HT-29 (cell line): ENCODE results near the gene ZFP36. TPM values are rescaled to one million over a fixed set of nuclear protein-coding genes. Genes with fewer than 3 reads are reported as not detected.
"Not testable (repeated sequence)": the region's sequence is repeated elsewhere in the genome, so short reads cannot be mapped to it uniquely, and the experiment has no call there.

Source experiments
- DNase-seq: peaks from one replicate; pipeline ENCODE4 v3.0.0-alpha.2; 2015; ENCODE audit warnings: low spot score
- total RNA-seq: library from RNA; depleted of rRNA; stranded (reverse); fragments of >200 nt; shearing (Covaris generic); gene quantifications from 2 replicates; pipeline ENCODE4 v1.2.3, GENCODE V29; 2014; rRNA removed

The ZFP36 gene, protein sequence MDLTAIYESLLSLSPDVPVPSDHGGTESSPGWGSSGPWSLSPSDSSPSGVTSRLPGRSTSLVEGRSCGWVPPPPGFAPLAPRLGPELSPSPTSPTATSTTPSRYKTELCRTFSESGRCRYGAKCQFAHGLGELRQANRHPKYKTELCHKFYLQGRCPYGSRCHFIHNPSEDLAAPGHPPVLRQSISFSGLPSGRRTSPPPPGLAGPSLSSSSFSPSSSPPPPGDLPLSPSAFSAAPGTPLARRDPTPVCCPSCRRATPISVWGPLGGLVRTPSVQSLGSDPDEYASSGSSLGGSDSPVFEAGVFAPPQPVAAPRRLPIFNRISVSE
- 124 and 131 TPM in 2 replicates for total RNA-seq

DNA sequence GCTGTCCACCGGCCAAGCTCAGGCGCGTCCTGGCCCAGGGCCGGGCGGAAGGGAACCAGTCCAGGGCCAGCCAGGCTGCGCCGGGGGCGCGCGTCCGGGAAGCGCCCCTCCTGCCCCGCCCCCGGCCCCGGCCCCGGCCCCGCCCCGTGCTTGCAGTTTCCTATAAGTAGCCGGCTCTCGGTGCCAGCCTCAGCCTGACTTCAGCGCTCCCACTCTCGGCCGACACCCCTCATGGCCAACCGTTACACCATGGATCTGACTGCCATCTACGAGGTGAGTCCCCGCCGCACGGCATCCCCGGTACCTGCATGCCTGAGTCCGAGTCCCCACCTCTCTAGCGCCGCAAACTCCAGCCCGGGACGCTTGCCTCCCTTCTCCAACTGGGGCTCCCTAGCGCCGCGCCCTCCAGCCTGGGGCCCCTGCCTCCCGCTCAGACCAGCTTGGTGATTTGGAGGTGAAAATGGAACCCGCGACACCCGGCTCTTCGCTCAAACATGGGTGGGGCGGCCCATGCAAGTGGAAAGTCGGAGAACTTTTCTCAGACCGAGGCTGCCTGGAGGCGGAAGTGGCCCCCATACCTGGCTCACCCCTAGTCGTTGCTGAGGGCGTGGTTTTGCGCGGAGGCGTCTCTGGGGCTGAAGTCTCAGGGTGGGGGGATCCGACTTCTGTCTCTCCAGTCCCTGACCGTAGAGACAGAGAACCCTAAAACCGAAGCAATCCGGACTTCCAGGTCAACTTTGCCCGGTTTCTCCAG lies at the start of gene ZFP36:
Gene ZFP36 (plus strand): TSS at position 192 of the 754 bp plus-strand sequence. CDS start 58 bp downstream, at position 250.
- DNase-seq, result peak; percentile 95

DNA sequence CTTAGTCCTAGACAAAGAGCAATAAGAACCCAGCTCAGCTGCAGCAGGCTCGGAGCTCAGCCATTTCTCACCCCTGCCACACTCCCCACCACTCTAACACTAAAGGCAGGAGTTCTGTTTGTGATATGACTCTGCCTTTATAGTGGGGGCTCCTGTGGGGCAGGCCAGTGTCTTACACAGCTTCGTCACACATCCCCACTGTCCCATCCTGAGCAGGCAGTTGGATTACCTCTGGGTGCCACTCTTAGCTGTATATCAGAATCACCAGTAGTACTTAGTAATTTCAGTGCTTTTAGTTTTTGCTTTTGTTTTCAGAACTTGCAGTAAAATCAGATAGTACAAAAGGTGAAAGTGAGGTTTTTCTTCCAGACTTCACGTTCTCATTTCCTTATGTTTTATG lies 47.6 kb upstream of the ZFP36 start:
- no peak for DNase-seq

DNA sequence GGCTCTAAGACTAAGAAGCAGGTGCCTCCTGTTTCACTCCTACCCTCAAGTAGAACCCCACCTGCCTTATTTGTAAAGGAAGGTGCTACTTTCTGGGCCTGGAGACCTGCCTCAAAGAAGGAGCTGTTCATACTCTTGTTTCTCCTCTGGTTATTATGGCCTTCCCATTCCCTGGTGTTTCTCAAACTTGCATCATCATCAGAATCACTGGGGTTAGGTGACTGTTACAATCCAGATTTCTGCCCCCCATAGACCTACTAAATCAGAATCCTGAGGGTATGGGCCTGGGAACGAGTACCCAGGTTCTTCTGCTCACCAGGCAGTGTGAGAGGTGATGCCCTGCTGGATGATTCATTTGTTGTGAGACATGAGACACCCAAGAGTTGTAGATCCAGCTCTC lies 46.0 kb upstream of the ZFP36 start:
- DNase-seq, result no peak

DNA sequence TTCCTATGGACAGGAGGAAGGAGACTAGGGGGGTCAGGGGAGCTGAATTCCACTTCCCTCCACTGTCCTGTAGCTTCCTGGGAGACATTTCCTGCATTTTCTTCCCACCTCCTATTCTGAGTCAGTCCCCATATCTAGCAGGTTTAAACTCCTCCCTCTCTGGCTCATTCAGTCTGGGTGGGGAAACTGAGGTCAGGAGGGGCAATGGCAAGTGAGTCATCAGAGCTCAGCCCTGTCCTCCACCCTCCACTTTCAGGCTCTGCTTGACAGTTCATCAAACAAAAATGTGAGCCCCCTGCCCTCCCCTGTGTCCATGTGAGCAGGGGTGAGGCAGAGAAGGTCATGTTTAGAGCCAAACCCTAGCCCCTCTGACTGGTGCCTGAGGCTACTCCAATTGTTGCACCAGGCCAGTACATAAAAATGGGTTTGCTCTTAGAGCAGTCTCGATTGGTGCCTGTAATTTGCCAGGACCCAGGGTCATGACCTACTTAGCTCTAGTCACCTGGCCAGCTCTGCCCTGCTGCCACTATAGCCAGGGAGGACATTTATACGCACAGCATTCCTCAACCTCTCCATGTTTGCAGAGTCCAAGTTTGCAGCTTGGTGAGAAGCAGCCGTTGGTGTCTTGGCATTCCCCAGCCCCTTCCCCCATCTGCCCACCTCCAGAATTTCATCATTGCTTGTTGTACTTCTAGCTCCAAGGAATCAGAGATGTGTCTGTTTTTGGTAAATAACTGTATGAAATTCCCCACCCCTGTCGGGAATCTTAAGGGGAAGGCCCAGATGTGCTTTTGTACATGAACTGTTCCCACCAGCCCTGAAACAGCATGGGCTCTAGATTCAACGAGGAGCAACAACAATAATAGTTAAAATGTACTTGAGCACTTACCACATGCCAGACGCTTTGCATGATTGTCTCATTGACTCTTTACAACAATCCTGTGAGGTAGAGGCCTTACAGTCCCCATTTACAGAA lies 43.7 kb upstream of the ZFP36 start:
- no peak for DNase-seq

DNA sequence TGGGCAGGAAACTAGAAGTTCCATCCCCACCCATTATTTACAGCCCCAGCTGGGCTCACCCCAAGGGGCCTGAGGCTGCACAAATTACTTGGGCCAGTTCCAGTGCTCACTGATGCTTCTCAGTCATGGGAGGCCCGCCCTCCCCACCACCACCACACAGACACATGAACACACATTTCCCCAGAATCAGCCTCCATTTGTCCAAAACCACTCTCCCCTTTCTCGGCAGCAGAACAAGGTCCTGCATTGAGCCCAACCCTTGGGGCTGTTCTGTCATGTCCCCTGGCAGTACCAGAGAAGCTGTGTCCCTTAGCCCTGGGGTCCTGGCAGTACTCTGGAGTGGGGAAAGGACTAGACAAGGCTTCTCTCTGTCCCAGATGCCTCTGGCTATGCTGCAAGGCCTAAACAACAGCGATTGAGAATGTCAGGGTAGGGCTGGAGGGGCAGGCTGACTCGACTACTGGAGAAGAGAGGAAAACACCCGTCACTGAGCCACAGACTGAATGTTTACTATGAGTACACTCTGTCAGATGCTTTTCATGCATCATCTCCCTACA lies 42.7 kb upstream of the ZFP36 start:
- DNase-seq, result no peak

DNA sequence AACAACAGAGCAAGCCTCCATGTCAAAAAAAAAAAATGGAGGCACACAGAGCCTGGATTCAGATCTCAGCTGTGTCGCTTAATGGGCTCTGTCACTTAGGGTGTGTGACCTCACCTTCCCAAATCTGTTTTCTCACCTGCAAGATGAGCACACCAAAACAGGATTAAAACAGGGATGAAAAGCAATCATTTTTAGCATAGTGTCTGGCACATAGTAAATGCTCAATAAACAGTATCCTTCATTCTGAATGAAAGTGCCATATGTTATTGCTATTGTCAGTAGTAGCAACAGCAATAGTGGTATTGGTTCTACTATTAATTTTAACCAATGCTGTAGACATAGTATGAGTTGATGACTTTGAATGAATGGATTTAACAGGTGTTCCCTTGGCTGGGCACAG lies 41.1 kb upstream of the ZFP36 start:
- DNase-seq, result no peak

DNA sequence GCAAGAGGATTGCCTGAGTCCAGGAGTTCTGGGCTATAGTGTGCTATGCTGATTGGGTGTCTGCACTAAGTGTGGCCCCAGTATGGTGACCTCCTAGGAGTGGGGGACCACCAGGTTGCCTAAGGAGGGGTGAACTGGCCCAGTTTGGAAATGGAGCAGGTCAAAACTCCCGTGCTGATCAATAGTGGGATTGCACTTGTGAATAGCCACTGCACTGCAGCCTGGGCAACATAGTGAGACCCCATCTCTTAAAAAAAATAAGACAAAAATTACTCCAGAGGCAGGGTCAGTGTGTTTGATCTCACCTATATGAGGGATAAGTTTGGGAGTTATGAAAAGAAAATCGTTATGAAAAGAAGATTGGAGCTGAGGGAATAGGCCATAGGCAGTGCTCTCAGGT lies 37.4 kb upstream of the ZFP36 start:
- DNase-seq, result no peak

DNA sequence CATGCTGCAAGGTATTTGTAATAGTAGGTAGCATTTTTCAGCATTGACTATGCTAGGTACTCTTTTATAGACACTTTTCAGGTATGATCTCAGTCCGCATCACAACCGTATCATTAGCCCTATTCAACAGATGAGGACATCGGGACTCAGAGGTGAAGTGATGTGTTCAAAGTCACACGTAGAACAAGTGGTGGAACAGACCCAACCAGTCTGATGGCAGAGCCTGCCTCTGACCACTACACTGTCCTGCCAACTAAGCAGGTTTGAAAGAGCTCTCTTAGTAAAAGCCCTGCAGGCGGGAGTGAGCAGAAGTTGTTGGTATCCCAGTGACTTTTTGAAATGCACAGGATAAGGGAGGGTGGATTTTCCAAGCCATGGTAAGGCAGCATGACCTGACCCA lies 35.9 kb upstream of the ZFP36 start:
- no peak for DNase-seq

DNA sequence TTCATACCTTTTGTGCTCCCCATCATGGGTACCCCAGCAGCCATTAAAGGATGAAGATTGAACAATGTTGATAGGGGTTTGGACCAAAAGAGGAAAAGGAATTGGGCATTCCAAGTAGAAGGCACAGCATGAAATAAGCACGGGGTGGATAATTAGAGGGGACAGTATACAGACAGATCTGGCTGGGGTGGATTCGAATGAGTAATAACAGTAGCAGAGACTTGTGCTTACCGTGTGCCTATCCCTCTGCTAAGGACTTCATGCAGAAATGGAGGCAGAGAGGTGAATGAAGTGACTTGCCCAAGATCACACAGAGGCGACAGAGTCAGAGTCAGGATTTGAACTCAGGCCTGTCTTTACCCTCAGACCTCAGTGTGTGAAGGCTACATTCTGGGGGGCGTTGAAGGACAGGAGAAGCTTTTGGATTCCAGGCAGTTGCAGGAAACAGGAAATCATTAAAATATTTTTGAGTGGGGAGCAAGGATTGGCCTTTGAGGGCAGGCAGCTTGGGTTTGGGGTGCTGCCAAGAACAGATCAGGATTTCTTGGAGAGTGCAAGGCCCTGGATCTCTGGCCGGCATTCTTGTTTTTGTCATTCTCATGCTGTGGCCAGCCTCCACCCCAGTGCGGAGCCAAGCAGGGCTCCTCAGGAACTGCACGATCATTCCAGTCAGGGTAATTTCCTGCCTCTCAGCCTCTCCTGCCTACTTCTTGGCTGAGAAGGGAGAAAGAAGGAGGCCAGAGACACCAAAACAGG lies 34.4 kb upstream of the ZFP36 start:
- no peak for DNase-seq

DNA sequence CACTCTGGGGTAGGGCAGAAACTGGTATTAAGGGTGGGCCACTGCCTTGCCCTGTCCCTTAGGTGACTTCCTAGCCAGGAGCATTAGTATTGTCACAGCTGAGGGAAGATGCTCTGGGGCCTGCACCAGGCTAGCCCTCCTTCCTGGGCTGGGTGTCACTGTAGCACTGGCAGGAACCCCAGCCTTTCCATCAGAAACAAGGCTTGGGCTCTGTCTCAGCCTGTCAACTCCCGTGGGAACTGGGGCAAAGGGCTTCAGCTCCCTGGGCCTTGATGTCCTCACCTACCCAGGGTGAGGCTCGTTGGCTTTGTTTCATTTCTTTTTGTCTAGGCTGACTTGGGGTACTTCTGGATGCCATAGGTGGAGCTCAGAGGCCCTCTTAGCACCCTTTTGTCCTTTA lies 33.7 kb upstream of the ZFP36 start:
- no peak for DNase-seq

DNA sequence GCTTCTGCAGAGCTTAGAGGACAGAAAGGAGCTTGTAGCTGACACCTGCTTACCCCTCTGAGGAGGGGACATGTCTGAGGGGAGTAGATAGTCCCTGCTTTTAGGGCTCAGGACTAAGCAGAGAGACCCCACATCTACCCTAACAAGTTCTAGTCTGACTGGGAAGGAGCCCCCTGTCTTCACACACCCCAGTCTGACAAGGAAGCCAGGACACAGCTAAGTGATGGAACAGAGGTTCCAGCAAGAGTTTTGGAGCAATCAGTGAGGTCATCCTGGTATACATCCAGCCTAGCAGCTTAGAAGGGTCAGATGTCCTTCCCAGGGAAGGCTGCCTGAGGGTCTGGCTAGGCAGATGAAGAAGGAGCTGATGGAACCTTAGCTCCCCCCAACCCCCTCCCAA lies 30.7 kb upstream of the ZFP36 start:
- no peak for DNase-seq

DNA sequence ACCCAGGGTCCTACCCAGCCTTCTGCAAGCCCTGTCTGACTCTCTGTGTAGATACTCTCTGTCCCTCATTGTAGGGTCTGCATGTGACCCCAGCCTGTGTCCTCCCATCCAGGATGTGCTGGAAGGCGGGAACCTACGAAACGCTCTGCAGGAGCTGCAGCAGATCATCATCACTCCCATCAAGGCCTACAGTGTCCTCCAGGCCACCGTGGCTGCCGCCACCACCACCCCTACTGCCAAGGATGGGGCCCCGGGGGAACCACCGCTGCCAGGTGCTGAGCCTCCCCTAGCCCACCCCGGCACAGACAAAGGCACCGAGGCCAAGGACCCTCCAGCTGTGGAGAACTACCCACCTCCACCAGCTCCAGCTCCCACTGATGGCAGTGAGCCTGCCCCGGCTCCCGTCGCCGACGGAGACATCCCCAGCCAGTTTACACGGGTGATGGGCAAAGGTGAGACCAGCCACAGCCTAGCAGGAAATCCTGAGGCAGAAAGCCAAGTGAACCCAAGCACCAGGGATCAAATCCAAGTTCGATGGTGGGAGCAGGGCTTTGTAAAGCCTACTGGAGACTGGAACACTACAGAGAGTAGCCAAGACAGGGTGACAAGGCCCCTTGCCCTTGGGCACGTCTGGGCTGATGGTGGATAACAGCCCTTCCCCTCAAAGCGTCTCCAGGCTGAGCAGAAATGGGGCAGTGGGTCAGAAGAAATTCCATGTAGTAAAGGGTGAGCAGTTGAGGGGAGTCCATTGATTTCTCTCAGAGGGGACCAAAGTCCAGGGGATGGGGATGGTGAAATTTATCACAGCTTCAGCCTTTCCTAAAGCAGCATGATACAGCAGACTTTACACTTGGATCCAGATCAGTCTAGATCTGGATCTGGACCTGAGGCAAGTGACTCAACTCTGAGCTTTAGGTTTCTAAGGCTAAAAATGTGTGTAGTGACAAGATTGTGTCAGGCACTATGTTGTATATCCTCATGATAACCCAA lies 29.0 kb upstream of the ZFP36 start:
- DNase-seq, result no peak

DNA sequence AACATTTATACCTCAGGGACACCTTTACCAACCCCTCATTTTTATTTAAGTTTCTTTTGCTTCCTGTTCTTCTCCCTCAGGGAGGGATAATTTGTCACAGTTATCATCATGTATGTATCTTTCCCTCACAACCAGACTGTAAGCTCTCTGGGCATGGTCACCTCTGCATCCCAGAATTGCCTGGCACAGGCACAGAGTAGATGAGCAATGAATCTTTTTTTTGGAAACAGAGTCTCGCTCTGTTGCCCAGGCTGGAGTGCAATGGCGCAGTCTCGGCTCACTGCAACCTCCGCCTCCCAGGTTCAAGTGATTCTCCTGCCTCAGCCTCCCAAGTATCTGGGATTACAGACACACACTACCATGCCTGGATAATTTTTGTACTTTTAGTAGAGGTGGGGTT lies 27.3 kb upstream of the ZFP36 start:
- DNase-seq, result not testable (repeated sequence)

DNA sequence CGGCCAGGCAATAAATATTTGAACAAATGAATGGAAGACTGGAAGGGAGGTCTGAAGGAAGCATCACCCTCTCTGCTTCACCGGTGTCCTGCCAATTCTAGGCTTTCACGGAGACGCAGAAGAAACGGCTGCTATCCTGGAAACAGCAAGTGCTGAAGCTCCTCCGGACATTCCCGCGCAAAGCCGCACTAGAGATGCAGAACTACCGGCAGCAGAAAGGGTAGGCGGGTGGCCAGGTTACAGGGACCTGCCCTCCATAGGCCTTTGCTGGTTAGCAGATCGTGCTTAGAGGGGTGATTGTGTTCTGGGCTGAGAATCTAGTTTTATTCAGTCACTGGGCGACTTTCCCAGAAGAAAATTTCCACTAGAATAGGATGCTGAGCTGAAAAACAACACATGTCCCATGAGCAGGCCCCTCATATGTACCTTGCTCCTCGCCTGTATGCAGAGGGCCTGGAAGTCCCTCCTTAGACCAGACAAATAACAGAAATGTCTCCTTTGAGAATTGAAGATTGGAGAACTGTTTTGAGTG lies 26.7 kb upstream of the ZFP36 start:
- no peak for DNase-seq

DNA sequence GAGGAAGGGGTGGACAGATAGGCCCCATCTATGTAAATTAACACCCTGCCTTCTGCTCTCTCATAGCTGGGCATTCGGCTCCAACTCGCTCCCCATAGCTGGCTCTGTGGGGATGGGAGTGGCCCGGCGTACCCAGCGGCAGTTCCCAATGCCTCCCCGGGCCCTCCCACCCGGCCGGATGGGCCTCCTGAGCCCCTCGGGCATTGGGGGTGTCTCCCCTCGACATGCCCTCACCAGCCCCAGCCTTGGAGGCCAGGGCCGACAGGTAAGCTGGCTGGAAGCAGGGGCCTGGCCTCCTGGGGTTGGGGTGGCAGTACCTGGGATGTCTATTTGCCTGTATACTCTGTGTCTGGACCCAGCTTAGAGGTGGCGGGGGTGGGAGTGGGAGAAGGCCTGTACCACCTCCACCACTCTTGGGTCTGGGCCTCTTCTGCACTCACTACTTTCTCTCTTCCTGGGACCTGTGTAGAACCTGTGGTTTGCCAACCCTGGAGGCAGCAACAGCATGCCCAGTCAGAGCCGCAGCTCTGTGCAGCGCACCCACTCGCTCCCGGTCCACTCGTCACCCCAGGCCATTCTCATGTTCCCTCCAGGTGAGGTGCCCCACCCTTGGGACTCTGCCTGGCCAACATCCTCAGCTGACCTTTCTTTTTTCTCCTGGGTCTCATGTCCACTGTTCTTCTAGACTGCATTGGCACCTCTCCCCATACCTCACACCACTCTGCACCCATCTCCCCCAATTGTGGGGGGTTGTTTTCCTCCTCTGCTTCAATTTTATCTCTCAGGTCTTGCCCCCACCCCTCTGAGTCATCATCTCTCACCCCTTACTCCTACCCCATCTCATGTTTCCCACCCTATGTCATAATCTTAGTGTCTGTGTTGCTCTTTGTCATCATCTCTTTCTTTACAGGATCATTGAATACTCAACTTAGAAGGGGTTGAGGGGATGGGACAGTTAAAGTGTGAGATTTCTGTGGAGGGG lies 25.8 kb upstream of the ZFP36 start:
- DNase-seq, result no peak

DNA sequence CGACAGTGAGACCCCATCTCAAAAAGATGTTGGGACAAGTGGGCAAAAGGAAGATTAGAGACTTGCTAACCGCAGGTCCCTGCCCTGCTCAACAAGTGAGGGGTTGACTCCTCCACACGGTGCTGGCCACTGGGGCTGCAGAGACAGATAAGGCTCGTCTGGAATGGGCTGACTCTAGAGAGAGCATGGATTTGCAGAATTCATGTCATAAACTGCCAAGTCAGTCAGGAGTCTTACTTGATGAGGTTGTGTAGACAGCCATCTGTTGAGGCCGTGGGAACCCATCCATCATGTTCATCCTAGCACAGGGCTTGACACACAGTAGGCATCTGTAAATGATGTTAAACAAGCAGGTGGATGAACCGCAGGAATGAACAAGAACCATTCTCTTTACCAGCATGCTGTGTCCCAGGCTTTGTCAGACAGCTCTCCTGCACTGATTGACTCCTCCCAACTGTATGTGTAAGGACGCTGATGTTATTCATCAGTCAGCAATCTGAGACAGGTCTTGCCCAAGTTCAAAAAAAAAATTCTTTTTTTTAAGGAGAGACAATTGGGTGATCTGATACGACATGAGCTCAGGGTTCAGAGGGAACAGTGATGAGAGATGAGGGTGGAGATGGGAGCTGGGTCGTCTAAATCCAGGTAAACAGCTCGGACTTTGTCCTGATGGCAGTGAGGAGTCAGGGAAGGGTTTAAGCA lies 24.6 kb upstream of the ZFP36 start:
- DNase-seq, result no peak
